Mucosa of rectum (tissue), 2 donors: Measurements from ENCODE around the gene MAD2L2.
A peak's percentile ranks its signal among the peaks of the same experiment; 100 is the strongest.

ENCODE experiments used
- H3K27ac ChIP-seq, 2 donors: one replicate each; pipeline ENCODE4 v1.7.0; 2013; ENCODE audit warnings: inconsistent platforms in 2 of 2, low read depth in 2 of 2, low read length in 2 of 2
- H3K27me3 ChIP-seq, 2 donors: one replicate each; pipeline ENCODE4 v1.7.0; 2013; ENCODE audit warnings: low read length in 2 of 2; ENCODE audit not compliant: control insufficient read depth in 2 of 2, insufficient read depth in 2 of 2
- H3K36me3 ChIP-seq, 2 donors: one replicate each; pipeline ENCODE4 v1.7.0; 2013; ENCODE audit warnings: low read length in 2 of 2; ENCODE audit not compliant: control insufficient read depth in 2 of 2, insufficient read depth in 2 of 2
- H3K4me1 ChIP-seq, 2 donors: one replicate each; pipeline ENCODE4 v1.7.0; 2013; ENCODE audit warnings: low read length in 2 of 2, mild to moderate bottlenecking in 1 of 2; ENCODE audit not compliant: control insufficient read depth in 2 of 2, insufficient read depth in 2 of 2
- H3K4me3 ChIP-seq, 2 donors: one replicate each; pipeline ENCODE4 v1.7.0; 2013; ENCODE audit warnings: low read length in 2 of 2
- H3K9ac ChIP-seq, 2 donors: one replicate each; pipeline ENCODE4 v1.7.0; 2013; ENCODE audit warnings: low read length in 2 of 2, low read depth in 1 of 2, mild to moderate bottlenecking in 1 of 2
- H3K9me3 ChIP-seq, 2 donors: one replicate each; pipeline ENCODE4 v1.7.0; 2013; ENCODE audit warnings: low read length in 2 of 2; ENCODE audit not compliant: control insufficient read depth in 2 of 2
- donor health status: healthy.
- donor health status: Normal muscosa, but diverticular disease.

MAD2L2 gene

DNA sequence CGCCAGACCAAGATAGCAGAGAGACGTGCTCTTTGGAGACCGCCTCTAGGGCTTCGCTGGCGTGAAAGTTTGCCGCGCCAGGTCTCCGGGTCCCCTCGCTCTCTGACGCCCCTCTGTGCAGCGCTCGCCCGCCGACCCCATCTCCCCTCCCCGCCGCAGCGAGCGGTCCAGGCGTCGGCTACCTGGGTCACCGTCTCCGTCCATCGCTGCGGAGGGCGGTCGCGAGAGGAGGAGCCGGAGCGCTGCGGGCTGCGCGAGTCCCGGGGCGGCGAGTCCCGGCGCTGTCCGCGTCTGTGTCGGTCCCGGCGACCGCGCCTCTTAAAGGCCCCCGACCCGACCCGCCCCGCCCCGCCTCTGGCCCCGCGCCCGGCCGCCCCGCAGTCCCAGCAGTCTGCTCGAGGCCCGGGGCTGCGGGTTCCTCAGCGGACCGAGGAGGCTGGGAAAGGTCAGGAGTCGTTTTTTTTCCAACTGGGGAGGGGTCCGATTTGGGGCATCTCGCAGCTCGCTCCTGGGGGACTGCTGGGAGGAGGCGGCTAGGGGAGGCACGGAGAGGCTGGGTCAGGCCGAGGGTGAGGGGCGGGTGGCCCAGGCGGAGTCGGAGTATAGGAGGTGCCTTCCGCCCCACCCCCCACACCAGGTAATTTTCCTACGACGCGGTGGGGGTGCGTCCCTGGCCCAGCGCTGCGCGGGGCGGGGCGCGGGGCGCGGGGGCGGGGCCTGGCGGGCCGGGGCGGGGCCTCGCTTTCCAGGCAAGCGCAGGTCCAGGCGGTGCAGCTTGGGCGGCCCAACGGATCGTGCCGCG lies 26.6 kb downstream of the MAD2L2 start, which contains the start of the genes FBXO2 and FBXO44:
TSS of gene FBXO2 (minus strand) at position 293 of the 802 bp plus-strand sequence. CDS start at position 204, 89 bp downstream.
TSS of gene FBXO44 (plus strand) at position 741 of the 802 bp plus-strand sequence. CDS start 959 bp downstream, outside the sequence.
- H3K27me3 ChIP-seq: peaks cover 8 to 21% of the 10 kb centered on the region in 2 donors
- no peak within 1 kb of the TSS for H3K9ac ChIP-seq
- H3K36me3 ChIP-seq: no peaks in the 10 kb centered on the region
- H3K4me1 ChIP-seq: peaks cover 11 to 14% of the 10 kb centered on the region in 2 donors
- H3K27ac ChIP-seq: no peak within 1 kb of the TSS
- no peaks in the 10 kb centered on the region for H3K9me3 ChIP-seq
- peak within 1 kb of the TSS; percentile 61 to 65 for H3K4me3 ChIP-seq

DNA sequence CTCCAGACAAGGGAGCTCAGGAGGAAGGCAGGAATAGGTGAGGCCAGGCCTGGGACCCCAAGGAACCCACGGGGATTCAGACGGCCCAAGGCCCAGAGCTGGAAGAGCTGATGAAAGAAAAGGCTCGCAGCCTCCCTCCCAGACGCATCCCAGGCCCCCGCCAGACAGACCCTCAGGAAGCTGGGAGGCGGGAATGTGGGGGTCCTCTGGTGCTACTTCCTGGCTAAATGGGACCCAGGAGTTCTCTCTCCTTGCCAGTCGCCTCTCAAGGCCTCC lies 27.1 kb downstream of the MAD2L2 start:
- H3K27ac ChIP-seq: no peak overlapping the region
- H3K4me3 ChIP-seq: peak overlapping the region in 1 of 2 donors; percentile 20
- peaks cover 11 to 14% of the 10 kb centered on the region in 2 donors for H3K4me1 ChIP-seq
- no peaks in the 10 kb centered on the region for H3K9me3 ChIP-seq
- no peaks in the 10 kb centered on the region for H3K36me3 ChIP-seq
- H3K27me3 ChIP-seq: peaks cover 8 to 21% of the 10 kb centered on the region in 2 donors
- no peak overlapping the region for H3K9ac ChIP-seq

DNA sequence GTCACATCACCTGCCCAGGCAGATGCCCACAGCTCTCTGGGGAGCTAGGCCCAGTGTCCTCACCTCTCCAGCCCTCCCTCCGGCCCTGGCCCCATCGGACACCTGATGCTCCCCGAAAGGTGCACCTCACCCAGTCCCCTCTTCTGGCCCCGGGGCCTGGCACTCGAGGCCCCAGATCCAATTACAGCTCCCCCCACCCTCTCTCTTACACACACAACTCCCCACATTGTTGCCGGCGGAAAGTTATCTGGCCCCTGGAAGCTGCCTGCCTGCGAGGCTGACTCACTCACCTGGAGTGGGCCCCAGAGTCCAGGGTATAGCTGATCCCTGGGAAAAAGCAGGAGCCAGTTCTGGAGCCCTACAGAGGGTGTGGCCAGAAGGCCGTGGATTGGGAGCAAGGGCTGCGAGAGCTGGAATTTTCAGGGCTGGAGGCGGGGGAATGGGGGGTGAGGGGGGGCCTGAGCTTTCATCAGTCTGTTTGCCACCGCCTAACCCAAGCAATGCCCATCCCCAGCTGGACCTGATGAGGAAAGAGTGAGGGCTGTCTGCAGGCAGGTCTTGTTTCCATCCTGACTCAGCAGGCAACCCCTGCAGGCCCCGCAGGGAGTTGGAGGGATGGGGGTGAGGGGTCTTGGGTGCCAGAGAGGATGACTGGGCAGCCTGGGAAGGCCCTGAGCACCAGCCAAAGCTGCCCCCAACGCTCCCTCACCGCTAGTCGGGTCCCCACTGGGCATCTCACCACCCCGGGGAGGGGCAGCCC lies 27.7 kb downstream of the MAD2L2 start:
- Histone ChIP-seq H3K4me1 (peaks cover 11 to 16% of the 10 kb centered on the region in 2 donors), H3K9ac (no peak overlapping the region), H3K27ac (no peak overlapping the region), H3K27me3 (peaks cover 8 to 25% of the 10 kb centered on the region in 2 donors), H3K36me3 (no peaks in the 10 kb centered on the region), H3K9me3 (no peaks in the 10 kb centered on the region), H3K4me3 (no peak overlapping the region)

DNA sequence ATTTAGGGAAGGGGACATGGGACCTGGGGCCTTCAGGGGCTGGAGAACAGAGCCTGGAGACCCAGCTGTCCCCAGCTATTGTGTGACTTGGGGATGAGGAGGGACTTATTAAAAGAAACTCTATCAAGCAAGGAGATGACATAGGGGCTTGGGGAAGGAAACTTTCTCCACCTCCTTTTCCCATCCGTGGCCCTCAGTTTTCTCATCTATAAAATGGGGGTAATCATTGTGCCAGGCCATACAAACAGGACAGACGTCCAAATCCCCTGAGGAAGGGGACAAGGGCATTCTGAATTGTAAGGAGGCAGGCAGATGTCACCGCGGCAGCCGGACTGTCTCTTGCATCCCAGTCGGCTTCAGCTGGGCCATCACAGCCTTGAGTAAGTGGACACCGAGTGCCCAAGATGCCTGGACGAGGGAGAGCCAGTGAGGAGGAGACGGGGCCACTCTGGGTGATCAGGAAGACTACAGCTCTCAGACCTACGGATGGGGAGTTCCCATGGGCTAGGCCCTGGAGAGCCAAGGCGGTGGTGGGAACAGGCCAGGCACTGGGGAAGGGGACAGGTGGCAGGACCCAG lies 28.7 kb downstream of the MAD2L2 start:
- no peaks in the 10 kb centered on the region for H3K36me3 ChIP-seq
- peaks cover 11 to 19% of the 10 kb centered on the region in 2 donors for H3K4me1 ChIP-seq
- H3K9ac ChIP-seq: no peak overlapping the region
- peaks cover 8 to 30% of the 10 kb centered on the region in 2 donors for H3K27me3 ChIP-seq
- no peaks in the 10 kb centered on the region for H3K9me3 ChIP-seq
- no peak overlapping the region for H3K4me3 ChIP-seq
- no peak overlapping the region for H3K27ac ChIP-seq

DNA sequence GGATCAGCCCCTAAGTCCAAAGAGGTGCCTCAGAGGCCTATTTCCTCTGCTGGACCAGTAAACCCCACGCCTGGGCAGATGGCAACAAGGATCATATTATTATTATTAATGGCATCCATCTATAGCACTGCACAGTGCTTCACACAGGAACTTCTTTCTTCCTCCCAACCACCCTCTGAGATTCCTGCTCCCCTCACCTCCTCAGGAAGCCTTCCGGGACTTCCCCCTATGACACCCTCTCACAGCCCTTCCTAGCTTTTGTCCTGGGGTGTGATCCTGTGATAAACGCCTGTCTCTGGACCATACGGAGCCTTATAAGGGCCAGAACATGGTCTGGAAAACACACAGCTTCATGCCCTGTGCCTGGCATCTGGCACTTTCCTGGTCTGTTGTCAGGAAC lies 29.9 kb downstream of the MAD2L2 start:
- H3K36me3 ChIP-seq: no peaks in the 10 kb centered on the region
- no peak overlapping the region for H3K27ac ChIP-seq
- no peaks in the 10 kb centered on the region for H3K9me3 ChIP-seq
- peaks cover 8 to 39% of the 10 kb centered on the region in 2 donors for H3K27me3 ChIP-seq
- no peak overlapping the region for H3K4me3 ChIP-seq
- peaks cover 11 to 19% of the 10 kb centered on the region in 2 donors for H3K4me1 ChIP-seq
- H3K9ac ChIP-seq: no peak overlapping the region

DNA sequence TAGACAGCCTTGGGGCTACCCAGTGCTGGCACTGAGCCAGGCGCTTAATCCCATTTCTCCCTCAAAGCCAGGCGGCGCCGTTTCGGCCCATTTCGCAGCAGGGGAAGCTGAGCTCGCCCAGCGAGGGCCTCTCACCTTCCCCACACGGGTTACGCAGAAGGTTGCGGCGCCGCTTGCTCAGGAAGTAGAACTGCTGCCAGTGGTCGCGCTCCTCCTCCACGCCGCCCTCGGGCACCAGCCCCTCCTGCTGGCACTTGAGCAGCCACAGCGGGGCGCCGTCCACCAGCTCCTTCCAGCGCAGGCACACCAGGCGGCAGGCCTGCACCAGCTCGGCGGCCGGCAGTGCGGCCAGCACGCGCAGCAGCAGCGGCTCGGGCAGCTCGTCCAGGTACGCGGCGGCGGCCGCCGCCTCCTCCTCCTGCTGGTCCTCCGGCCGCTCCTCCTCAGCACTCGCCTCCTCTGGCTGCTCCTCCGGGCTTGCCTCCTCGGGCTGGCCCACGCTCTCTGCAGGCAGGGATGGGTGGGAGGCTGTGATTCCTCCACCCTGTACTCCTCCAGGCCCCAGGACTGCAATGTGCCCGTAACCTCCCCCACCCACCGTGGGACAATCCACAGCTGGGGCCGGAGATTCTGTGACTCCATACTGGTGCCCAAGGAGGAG lies 30.5 kb downstream of the MAD2L2 start:
- Histone ChIP-seq H3K4me1 (peaks cover 8 to 19% of the 10 kb centered on the region in 2 donors), H3K4me3 (peak overlapping the region in 1 of 2 donors; percentile 31), H3K36me3 (no peaks in the 10 kb centered on the region), H3K27ac (no peak overlapping the region), H3K9me3 (no peaks in the 10 kb centered on the region), H3K9ac (no peak overlapping the region), H3K27me3 (peaks cover 8 to 39% of the 10 kb centered on the region in 2 donors)

DNA sequence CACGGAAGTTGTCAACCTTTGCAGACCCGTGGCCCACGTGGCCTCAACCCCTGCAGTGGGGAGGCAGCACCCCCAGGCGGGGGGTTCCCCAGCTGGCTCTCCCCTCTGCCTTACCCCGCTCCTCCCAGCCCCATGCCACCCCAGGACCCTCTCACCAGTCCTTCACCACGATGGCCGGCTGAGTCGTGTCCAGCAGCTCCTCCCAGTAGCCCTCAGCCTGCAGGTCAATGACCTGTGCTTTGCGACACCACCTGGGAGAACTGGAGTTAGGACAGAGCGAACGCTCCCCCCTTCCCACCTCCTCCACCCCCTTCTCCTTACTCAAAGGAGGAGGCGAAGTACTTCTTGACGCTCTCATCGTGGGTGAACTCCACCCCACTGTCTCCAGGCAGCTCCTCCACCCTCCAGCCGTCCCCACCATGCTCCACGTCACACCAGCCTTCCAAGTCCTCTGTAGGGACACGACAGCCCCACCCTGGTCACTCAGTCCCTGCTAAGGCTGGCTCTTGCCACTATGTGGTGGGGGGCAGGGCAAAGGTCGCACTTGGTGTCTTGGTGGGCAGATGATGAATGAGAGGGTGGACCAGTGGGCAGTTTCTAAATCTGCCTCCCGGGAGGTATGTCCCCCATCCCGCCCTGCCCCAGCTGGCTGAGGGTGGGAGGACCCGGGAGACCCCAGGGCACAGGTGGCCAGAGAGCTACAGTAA lies 31.2 kb downstream of the MAD2L2 start:
- peaks cover 5 to 15% of the 10 kb centered on the region in 2 donors for H3K4me1 ChIP-seq
- H3K4me3 ChIP-seq: peak overlapping the region in 1 of 2 donors; percentile 31
- no peak overlapping the region for H3K27ac ChIP-seq
- no peak overlapping the region for H3K9ac ChIP-seq
- H3K36me3 ChIP-seq: no peaks in the 10 kb centered on the region
- peaks cover 8 to 39% of the 10 kb centered on the region in 2 donors for H3K27me3 ChIP-seq
- no peaks in the 10 kb centered on the region for H3K9me3 ChIP-seq

DNA sequence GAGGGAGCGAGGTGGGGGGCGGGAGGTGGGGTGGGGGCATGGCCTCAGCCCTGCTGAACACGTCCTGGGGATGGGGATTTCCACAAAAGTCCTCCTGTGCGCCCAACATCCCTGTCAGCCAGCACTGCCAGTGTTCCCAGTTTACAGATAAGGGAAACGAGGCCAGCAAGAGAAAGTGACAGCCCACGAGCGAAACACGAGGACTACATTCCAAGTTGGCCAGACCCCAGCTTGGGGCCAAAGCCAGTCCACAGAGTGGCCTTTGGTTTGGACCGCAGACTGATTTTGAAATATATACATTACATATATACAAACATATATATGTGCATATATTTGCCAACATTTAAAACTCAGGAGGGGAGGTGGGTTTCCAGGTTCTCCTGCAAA lies 31.7 kb downstream of the MAD2L2 start:
- Histone ChIP-seq H3K4me3 (no peak overlapping the region), H3K36me3 (no peaks in the 10 kb centered on the region), H3K9me3 (no peaks in the 10 kb centered on the region), H3K27me3 (peaks cover 8 to 39% of the 10 kb centered on the region in 2 donors), H3K4me1 (peaks cover 3 to 15% of the 10 kb centered on the region in 2 donors), H3K27ac (no peak overlapping the region), H3K9ac (no peak overlapping the region)

DNA sequence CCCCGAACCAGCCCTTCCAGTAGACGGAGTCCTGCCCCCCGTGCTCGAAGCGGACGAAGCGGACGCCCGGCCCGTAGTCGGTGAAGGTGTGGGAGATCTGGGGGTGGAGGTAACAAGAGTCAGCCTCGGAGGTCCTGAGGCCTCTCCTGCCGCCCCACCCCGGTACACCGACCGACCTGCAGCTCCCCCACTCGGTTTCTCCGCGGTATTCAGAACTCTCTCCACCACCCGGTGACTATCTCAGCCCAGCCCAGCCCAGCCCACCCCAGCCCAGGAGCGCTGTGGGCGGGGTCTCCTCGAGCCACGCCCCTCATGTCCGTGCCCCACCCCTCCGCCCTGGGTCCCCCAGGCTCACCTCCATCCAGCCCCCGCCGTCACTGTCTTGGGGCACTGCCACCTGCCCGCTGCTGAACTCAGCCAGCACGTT lies 32.2 kb downstream of the MAD2L2 start:
- H3K36me3 ChIP-seq: no peaks in the 10 kb centered on the region
- H3K9me3 ChIP-seq: no peaks in the 10 kb centered on the region
- H3K27ac ChIP-seq: no peak overlapping the region
- no peak overlapping the region for H3K9ac ChIP-seq
- peaks cover 8 to 39% of the 10 kb centered on the region in 2 donors for H3K27me3 ChIP-seq
- no peak overlapping the region for H3K4me3 ChIP-seq
- H3K4me1 ChIP-seq: peaks cover 3 to 15% of the 10 kb centered on the region in 2 donors
